ENCODE data around the gene FBXW2. TPM values are rescaled to one million over a fixed set of nuclear protein-coding genes. Genes with fewer than 3 reads are reported as not detected.
"Not testable (repeated sequence)": the region's sequence is repeated elsewhere in the genome, so short reads cannot be mapped to it uniquely, and the experiment has no call there.

Gene FBXW2
- polyA plus RNA-seq, 4 donors: 39.9 to 48.3 (median 43.6) TPM

- DNase-seq (ENCODE audit: low read depth in 4 of 4, low spot score in 2 of 4): no peak
Measured at GRCh38 chr9:120750421-120750820, 42.8 kb downstream of the FBXW2 start.

- DNase-seq (ENCODE audit: low read depth in 4 of 4, low spot score in 2 of 4): not testable (repeated sequence)
Measured at GRCh38 chr9:120746366-120746765, 46.9 kb downstream of the FBXW2 start.

GRCh38 chr9:120745278-120745677 lies 47.9 kb downstream of the FBXW2 start:
- no peak for DNase-seq (ENCODE audit: low read depth in 4 of 4, low spot score in 2 of 4)

GRCh38 chr9:120742951-120743416 lies 50.2 kb downstream of the FBXW2 start:
- no peak for DNase-seq (ENCODE audit: low read depth in 4 of 4, low spot score in 2 of 4)

- DNase-seq (ENCODE audit: low read depth in 4 of 4, low spot score in 2 of 4): no peak
Measured at GRCh38 chr9:120741701-120742100, 51.5 kb downstream of the FBXW2 start.

GRCh38 chr9:120741191-120741590 lies 52.0 kb downstream of the FBXW2 start:
- no peak for DNase-seq (ENCODE audit: low read depth in 4 of 4, low spot score in 2 of 4)

GRCh38 chr9:120740132-120740531 lies 53.1 kb downstream of the FBXW2 start:
- no peak for DNase-seq (ENCODE audit: low read depth in 4 of 4, low spot score in 2 of 4)

- DNase-seq (ENCODE audit: low read depth in 4 of 4, low spot score in 2 of 4): no peak
Measured at GRCh38 chr9:120737416-120738165, 55.6 kb downstream of the FBXW2 start.

GRCh38 chr9:120736881-120737280 lies 56.3 kb downstream of the FBXW2 start:
- DNase-seq (ENCODE audit: low read depth in 4 of 4, low spot score in 2 of 4): no peak

- DNase-seq (ENCODE audit: low read depth in 4 of 4, low spot score in 2 of 4): no peak
Measured at GRCh38 chr9:120735415-120736126, 57.6 kb downstream of the FBXW2 start.

- no peak for DNase-seq (ENCODE audit: low read depth in 4 of 4, low spot score in 2 of 4)
Measured at GRCh38 chr9:120734607-120735410, 58.4 kb downstream of the FBXW2 start.

- no peak for DNase-seq (ENCODE audit: low read depth in 4 of 4, low spot score in 2 of 4)
Measured at GRCh38 chr9:120733190-120733589, 60.0 kb downstream of the FBXW2 start.

GRCh38 chr9:120730654-120731514 lies 62.3 kb downstream of the FBXW2 start:
- no peak for DNase-seq (ENCODE audit: low read depth in 4 of 4, low spot score in 2 of 4)

GRCh38 chr9:120729791-120730241 lies 63.4 kb downstream of the FBXW2 start:
- DNase-seq (ENCODE audit: low read depth in 4 of 4, low spot score in 2 of 4): no peak

GRCh38 chr9:120726484-120726883 lies 66.7 kb downstream of the FBXW2 start:
- DNase-seq (ENCODE audit: low read depth in 4 of 4, low spot score in 2 of 4): no peak

GRCh38 chr9:120725907-120726306 lies 67.3 kb downstream of the FBXW2 start:
- DNase-seq (ENCODE audit: low read depth in 4 of 4, low spot score in 2 of 4): no peak

- DNase-seq (ENCODE audit: low read depth in 4 of 4, low spot score in 2 of 4): no peak
Measured at GRCh38 chr9:120724757-120725400, 68.3 kb downstream of the FBXW2 start.

- no peak for DNase-seq (ENCODE audit: low read depth in 4 of 4, low spot score in 2 of 4)
Measured at GRCh38 chr9:120723565-120723964, 69.7 kb downstream of the FBXW2 start.

- no peak for DNase-seq (ENCODE audit: low read depth in 4 of 4, low spot score in 2 of 4)
Measured at GRCh38 chr9:120720404-120720803, 72.8 kb downstream of the FBXW2 start.

- DNase-seq (ENCODE audit: low read depth in 4 of 4, low spot score in 2 of 4): no peak
Measured at GRCh38 chr9:120718316-120718715, 74.9 kb downstream of the FBXW2 start.

Measured in left renal cortex interstitium (tissue), 4 donors.